CD4-positive, alpha-beta T cell treated with Interleukin-21 for 1 hour (primary cell): ENCODE data around the gene CLEC5A.
A peak's percentile ranks its signal among the peaks of the same experiment; 100 is the strongest.
"Not testable (repeated sequence)": the region's sequence is repeated elsewhere in the genome, so short reads cannot be mapped to it uniquely, and the experiment has no call there.

Experiments used
- DNase-seq: peaks from one replicate; pipeline ENCODE4 v3.0.0-alpha.2; 2020

Gene CLEC5A

GRCh38 chr7:141946796-141947195 lies at the start of gene CLEC5A:
TSS of gene CLEC5A (minus strand) at chr7:141946974. CDS start at chr7:141946292, 682 bp downstream.
- no peak for DNase-seq

- no peak for DNase-seq
Observed at GRCh38 chr7:141993354-141993753, 46.6 kb upstream of the CLEC5A start.

GRCh38 chr7:141992688-141993087 lies 45.9 kb upstream of the CLEC5A start:
- DNase-seq: no peak

GRCh38 chr7:141992156-141992555 lies 45.4 kb upstream of the CLEC5A start:
- no peak for DNase-seq

GRCh38 chr7:141991140-141991539 lies 44.4 kb upstream of the CLEC5A start:
- no peak for DNase-seq

GRCh38 chr7:141990011-141990725 lies 43.4 kb upstream of the CLEC5A start:
- DNase-seq: no peak

GRCh38 chr7:141987803-141988202 lies 41.0 kb upstream of the CLEC5A start:
- not testable (repeated sequence) for DNase-seq

- no peak for DNase-seq
Observed at GRCh38 chr7:141986923-141987322, 40.1 kb upstream of the CLEC5A start.

GRCh38 chr7:141985926-141986325 lies 39.2 kb upstream of the CLEC5A start:
- not testable (repeated sequence) for DNase-seq

- no peak for DNase-seq
Observed at GRCh38 chr7:141979568-141979967, 32.8 kb upstream of the CLEC5A start.

GRCh38 chr7:141978351-141978750 lies 31.6 kb upstream of the CLEC5A start:
- DNase-seq: no peak

GRCh38 chr7:141976524-141977245 lies 29.9 kb upstream of the CLEC5A start:
- DNase-seq: no peak

- peak; percentile 57 for DNase-seq
Observed at GRCh38 chr7:141975806-141976523, 29.2 kb upstream of the CLEC5A start.

GRCh38 chr7:141974831-141975230 lies 28.1 kb upstream of the CLEC5A start:
- DNase-seq: no peak

GRCh38 chr7:141973673-141974072 lies 26.9 kb upstream of the CLEC5A start, which contains the start of gene TAS2R38:
TSS of gene TAS2R38 (minus strand) at chr7:141973773. CDS start at chr7:141973689, 84 bp downstream.
- no peak for DNase-seq

- DNase-seq: no peak
Observed at GRCh38 chr7:141960687-141961422, 14.1 kb upstream of the CLEC5A start.

- DNase-seq: no peak
Observed at GRCh38 chr7:141956084-141956483, 9.3 kb upstream of the CLEC5A start.

- no peak for DNase-seq
Observed at GRCh38 chr7:141954334-141954733, 7.6 kb upstream of the CLEC5A start.

GRCh38 chr7:141952461-141952860 lies 5.7 kb upstream of the CLEC5A start:
- DNase-seq: no peak

- DNase-seq: no peak
Observed at GRCh38 chr7:141950806-141951205, 4.0 kb upstream of the CLEC5A start.

- no peak for DNase-seq
Observed at GRCh38 chr7:141949911-141950310, 3.1 kb upstream of the CLEC5A start.

GRCh38 chr7:141949451-141949850 lies 2.7 kb upstream of the CLEC5A start:
- no peak for DNase-seq

- no peak for DNase-seq
Observed at GRCh38 chr7:141949021-141949420, 2.2 kb upstream of the CLEC5A start.
